ENCODE data around the gene CA10.

Gene CA10

GRCh38 chr17:52154466-52154865, 4.0 kb downstream of the CA10 start:
- no peak overlapping the region for H3K4me3 ChIP-seq (ENCODE audit: low read depth, low read length)
- no peak for TF ChIP-seq CTCF (IDR thresholded peaks at IDR 0.05; ENCODE audit: low read depth, low read length)

- no peak overlapping the region for H3K4me3 ChIP-seq (ENCODE audit: low read depth, low read length)
- no peak for TF ChIP-seq CTCF (IDR thresholded peaks at IDR 0.05; ENCODE audit: low read depth, low read length)
These were observed 7.6 kb downstream of the CA10 start for GRCh38 chr17:52150935-52151334.

GRCh38 chr17:52149626-52150025, 8.9 kb downstream of the CA10 start:
- no peak for TF ChIP-seq CTCF (IDR thresholded peaks at IDR 0.05; ENCODE audit: low read depth, low read length)
- no peak overlapping the region for H3K4me3 ChIP-seq (ENCODE audit: low read depth, low read length)

GRCh38 chr17:52148969-52149351, 9.6 kb downstream of the CA10 start:
- no peak for TF ChIP-seq CTCF (IDR thresholded peaks at IDR 0.05; ENCODE audit: low read depth, low read length)

GRCh38 chr17:52148288-52148968, 10.1 kb downstream of the CA10 start:
- TF ChIP-seq CTCF (IDR thresholded peaks at IDR 0.05; ENCODE audit: low read depth, low read length) = no peak
- H3K4me3 ChIP-seq (ENCODE audit: low read depth, low read length) = no peak overlapping the region

More at GRCh38 chr17:52148969-52149351, 9.6 kb downstream of the CA10 start:
- H3K4me3 ChIP-seq (ENCODE audit: low read depth, low read length) = no peak overlapping the region

- TF ChIP-seq CTCF (IDR thresholded peaks at IDR 0.05; ENCODE audit: low read depth, low read length) = no peak
- no peak overlapping the region for H3K4me3 ChIP-seq (ENCODE audit: low read depth, low read length)
These were observed 10.6 kb downstream of the CA10 start for GRCh38 chr17:52147872-52148271.

GRCh38 chr17:52147431-52147830, 11.1 kb downstream of the CA10 start:
- H3K4me3 ChIP-seq (ENCODE audit: low read depth, low read length) = no peak overlapping the region
- no peak for TF ChIP-seq CTCF (IDR thresholded peaks at IDR 0.05; ENCODE audit: low read depth, low read length)

Measured in WI38 (cell line).